H1 (cell line): Measurements from ENCODE around the gene GIMAP4. TPM values are rescaled to one million over a fixed set of nuclear protein-coding genes. Genes with fewer than 3 reads are reported as not detected.
"Not testable (repeated sequence)": the region's sequence is repeated elsewhere in the genome, so short reads cannot be mapped to it uniquely, and the experiment has no call there.

Source experiments
- CTCF ChIA-PET: fragments of 300-600 bp; sonication (Branson Sonifier 250); formaldehyde crosslinking; loops from one replicate; lab custom pipeline; 2021; ENCODE audit not compliant: partially characterized antibody; lab: Charles Lee
- POLR2A ChIA-PET: fragments of 300-600 bp; sonication (Branson Sonifier 250); formaldehyde crosslinking; loops from one replicate; lab custom pipeline; 2021; ENCODE audit warnings: inconsistent platforms; ENCODE audit not compliant: partially characterized antibody; lab: Charles Lee
- DNase-seq, 2 experiments: peaks; one replicate each; pipeline versions ENCODE4 v3.0.0 to v3.0.0-alpha.2; 2010 to 2022; ENCODE audit warnings: low spot score in 2 of 2, low read depth in 1 of 2, mixed read lengths in 1 of 2
- FAIRE-seq: peaks from 2 replicates; lab custom pipeline; 2011; peaks lifted over from hg19 to GRCh38; lab: Jason Lieb, UNC
- H2AFZ ChIP-seq: 2 replicates; pipeline ENCODE4 v1.8.1; 2012; ENCODE audit warnings: low read length, inconsistent platforms
- H2AK5ac ChIP-seq: 2 replicates; pipeline ENCODE4 v1.6.1; 2013; ENCODE audit warnings: low read depth, low read length
- H2BK120ac ChIP-seq: replicated peaks from 2 replicates; pipeline ENCODE3; 2013; ENCODE audit warnings: low read depth, low read length, inconsistent platforms
- H2BK12ac ChIP-seq: 2 replicates; pipeline ENCODE4 v1.6.1; 2013; ENCODE audit warnings: low read depth, low read length
- H2BK15ac ChIP-seq: 2 replicates; pipeline ENCODE4 v1.6.1; 2013; ENCODE audit warnings: low read length
- H2BK20ac ChIP-seq: 2 replicates; pipeline ENCODE4 v1.6.1; 2013; ENCODE audit warnings: low read length
- H2BK5ac ChIP-seq: 2 replicates; pipeline ENCODE4 v1.6.1; 2013; ENCODE audit warnings: low read depth, low read length
- H3K14ac ChIP-seq: 2 replicates; pipeline ENCODE4 v1.6.1; 2013; ENCODE audit warnings: inconsistent platforms; ENCODE audit not compliant: insufficient read length
- H3K18ac ChIP-seq: 2 replicates; pipeline ENCODE4 v1.6.1; 2013; ENCODE audit warnings: low read length; ENCODE audit errors: extremely low read depth
- H3K23ac ChIP-seq: 2 replicates; pipeline ENCODE4 v1.6.1; 2013; ENCODE audit warnings: inconsistent platforms; ENCODE audit not compliant: insufficient read length
- H3K23me2 ChIP-seq: 2 replicates; pipeline ENCODE4 v1.6.1; 2013; ENCODE audit warnings: low read depth, low read length
- H3K27ac ChIP-seq: 2 replicates; pipeline ENCODE4 v1.6.1; 2011; ENCODE audit warnings: low read depth, low read length, inconsistent platforms
- H3K27me3 ChIP-seq, 4 experiments: replicated peaks in 1 of 4; 1 replicate in 1 of 4; 2 replicates in 3 of 4; pipeline versions ENCODE4 v1.6.1 to v1.8.1; 2011 to 2013; ENCODE audit warnings: low read length in 3 of 4, mild to moderate bottlenecking in 3 of 4, inconsistent platforms in 2 of 4, mixed read lengths in 2 of 4, moderate library complexity in 1 of 4; ENCODE audit not compliant: control insufficient read depth in 3 of 4, insufficient read depth in 3 of 4; ENCODE audit errors: extremely low read depth in 1 of 4
- H3K36me3 ChIP-seq, 4 experiments: 2 replicates each; pipeline versions ENCODE4 v1.6.1 to v1.8.1; 2011 to 2013; ENCODE audit warnings: mild to moderate bottlenecking in 4 of 4, low read length in 3 of 4, moderate library complexity in 2 of 4, control low read depth in 1 of 4, inconsistent platforms in 1 of 4; ENCODE audit not compliant: insufficient read depth in 4 of 4, control insufficient read depth in 2 of 4
- H3K4ac ChIP-seq: replicated peaks from 2 replicates; pipeline ENCODE3; 2013; ENCODE audit warnings: low read length, low read depth, mixed read lengths, inconsistent platforms; ENCODE audit not compliant: insufficient read length
- H3K4me1 ChIP-seq, 4 experiments: replicated peaks in 1 of 4; 1 replicate in 1 of 4; 2 replicates in 3 of 4; pipeline versions ENCODE4 v1.6.1 to v1.8.1; 2011 to 2013; ENCODE audit warnings: low read length in 3 of 4, inconsistent platforms in 2 of 4, mixed read lengths in 1 of 4; ENCODE audit not compliant: insufficient read depth in 4 of 4, control insufficient read depth in 3 of 4
- H3K4me2 ChIP-seq, 2 experiments: 2 replicates each; pipeline versions ENCODE4 v1.6.1 to v1.8.1; 2011 to 2013; ENCODE audit warnings: low read depth in 2 of 2, low read length in 2 of 2, control low read depth in 1 of 2, inconsistent platforms in 1 of 2, mild to moderate bottlenecking in 1 of 2; ENCODE audit not compliant: insufficient read depth in 1 of 2
- H3K4me3 ChIP-seq, 4 experiments: fragments of 200-600, 300-600 bp in 1 of 4; sonication (generic), shearing (Covaris generic), sonication (Bioruptor Twin) in 1 of 4; 2 replicates each; pipeline versions ENCODE4 v1.5.1 to v1.8.1; 2011 to 2016; ENCODE audit warnings: low read length in 4 of 4, low read depth in 3 of 4, control low read depth in 2 of 4, inconsistent platforms in 2 of 4, mild to moderate bottlenecking in 2 of 4, mixed read lengths in 1 of 4, moderate library complexity in 1 of 4; ENCODE audit not compliant: insufficient read depth in 2 of 4; ENCODE audit errors: extremely low read depth in 1 of 4
- H3K56ac ChIP-seq: replicated peaks from 2 replicates; pipeline ENCODE3; 2013; ENCODE audit warnings: low read depth, mild to moderate bottlenecking, mixed read lengths, low read length, inconsistent platforms; ENCODE audit not compliant: insufficient read length
- H3K79me1 ChIP-seq: 2 replicates; pipeline ENCODE4 v1.6.1; 2013; ENCODE audit warnings: low read depth, low read length, control low read depth
- H3K79me2 ChIP-seq, 2 experiments: 2 replicates each; pipeline versions ENCODE4 v1.6.1 to v1.8.1; 2012 to 2013; ENCODE audit warnings: low read length in 2 of 2, mild to moderate bottlenecking in 2 of 2, inconsistent platforms in 1 of 2; ENCODE audit not compliant: insufficient read depth in 2 of 2, control insufficient read depth in 1 of 2
- H3K9ac ChIP-seq, 4 experiments: replicated peaks in 1 of 4; 1 replicate in 1 of 4; 2 replicates in 3 of 4; pipeline versions ENCODE4 v1.6.1 to v1.8.1; 2011 to 2013; ENCODE audit warnings: low read depth in 3 of 4, low read length in 3 of 4, control low read depth in 2 of 4, mild to moderate bottlenecking in 2 of 4, moderate library complexity in 2 of 4, inconsistent platforms in 1 of 4; ENCODE audit errors: extremely low read depth in 1 of 4
- H3K9me3 ChIP-seq, 2 experiments: 2 replicates each; pipeline versions ENCODE4 v1.6.1 to v1.8.1; 2012 to 2013; ENCODE audit warnings: mild to moderate bottlenecking in 2 of 2, moderate library complexity in 2 of 2, control low read depth in 1 of 2, inconsistent platforms in 1 of 2, low read depth in 1 of 2, low read length in 1 of 2, mixed read lengths in 1 of 2; ENCODE audit not compliant: insufficient read depth in 2 of 2
- H4K20me1 ChIP-seq, 2 experiments: replicated peaks in 1 of 2; 2 replicates each; pipeline versions ENCODE3 to v1.8.1; 2011 to 2013; ENCODE audit warnings: inconsistent platforms in 2 of 2, low read length in 2 of 2, mild to moderate bottlenecking in 1 of 2; ENCODE audit not compliant: insufficient read depth in 2 of 2, control insufficient read depth in 1 of 2
- H4K5ac ChIP-seq: 2 replicates; pipeline ENCODE4 v1.6.1; 2013; ENCODE audit warnings: low read length, low read depth, mixed read lengths, inconsistent platforms; ENCODE audit not compliant: insufficient read length
- H4K8ac ChIP-seq: 2 replicates; pipeline ENCODE4 v1.8.0; 2013; ENCODE audit warnings: mild to moderate bottlenecking, moderate library complexity, low read length, inconsistent platforms; ENCODE audit not compliant: insufficient read depth; ENCODE audit errors: extremely low read depth
- H4K91ac ChIP-seq: replicated peaks from 2 replicates; pipeline ENCODE3; 2013; ENCODE audit warnings: low read length, mixed read lengths, inconsistent platforms; ENCODE audit not compliant: insufficient read length
- WGBS, 2 experiments: shearing (Covaris generic) in 1 of 2; methylation state at CpG; one replicate each; pipeline versions ENCODE4 v1.1.6 to v1.1.7; 2013 to 2015; ENCODE audit warnings: low lambda C conversion rate in 2 of 2, mixed read lengths in 2 of 2, inconsistent platforms in 1 of 2, low coverage in 1 of 2, missing lambda C conversion rate in 1 of 2; ENCODE audit not compliant: insufficient replicate concordance in 2 of 2, insufficient coverage in 1 of 2, insufficient read length in 1 of 2; ENCODE audit errors: extremely low coverage in 1 of 2, missing lambda C conversion rate in 1 of 2; 5-methylcytosine and 5-hydroxymethylcytosine counted together
- polyA plus RNA-seq, 7 experiments: library from polyadenylated mRNA; depleted of rRNA in 3 of 7; stranded (reverse) in 5 of 7; unstranded in 2 of 7; fragments of >200 nt in 5 of 7; fragments of 200-250 nt in 2 of 7; gene quantifications; 1 replicate in 5 of 7; 2 replicates in 1 of 7; 4 replicates in 1 of 7; pipeline versions ENCODE4 v1.2.1 to v1.2.3, GENCODE V29; 2011 to 2013; ENCODE audit warnings: missing spikeins in 2 of 7, mixed read lengths in 2 of 7
- total RNA-seq: library from RNA; stranded (reverse); fragmentation: NEBNext Ultra II Directional; extraction: Animal tissue kit (Norgen Biotek cat#: 25700); gene quantifications from 2 replicates; pipeline ENCODE4 v1.2.1, GENCODE V29; 2021

Gene GIMAP4
- total and polyA plus RNA-seq, 2 of the 8 experiments (the other 6 are each of a cell fraction or from before 2014, with no cell fraction given), result 0.20 to 0.22 TPM

DNA sequence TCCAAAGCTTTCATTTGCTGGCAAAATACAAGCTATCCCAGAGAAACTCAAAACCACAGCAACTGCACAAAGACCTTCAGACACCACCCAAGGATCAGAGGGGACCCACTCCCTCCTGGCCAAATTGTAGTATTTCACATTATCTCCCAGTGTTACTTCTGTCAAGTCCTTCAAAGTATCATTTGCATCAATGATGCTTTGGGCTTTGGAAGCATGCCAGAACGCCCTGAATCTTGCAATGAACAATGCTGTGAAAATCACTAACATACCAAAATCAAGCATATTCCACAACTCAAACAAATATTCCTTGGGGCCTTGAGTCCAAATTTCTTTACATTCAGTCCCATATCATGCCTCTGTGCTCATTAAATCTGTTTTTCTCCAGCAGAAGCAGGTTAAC, 47.2 kb downstream of the GIMAP4 start:
- H3K9ac ChIP-seq, H4K20me1 ChIP-seq, H3K4me1 ChIP-seq, H3K9me3 ChIP-seq, H3K4ac ChIP-seq, H2BK5ac ChIP-seq, H3K27ac ChIP-seq, H3K14ac ChIP-seq, H4K5ac ChIP-seq, H2BK12ac ChIP-seq, H3K23me2 ChIP-seq, FAIRE-seq, H2BK20ac ChIP-seq, H3K79me1 ChIP-seq, H4K91ac ChIP-seq, DNase-seq, H3K79me2 ChIP-seq, H2BK120ac ChIP-seq, POLR2A ChIA-PET, H3K36me3 ChIP-seq, H4K8ac ChIP-seq, H3K27me3 ChIP-seq, H2AFZ ChIP-seq, H3K56ac ChIP-seq, H3K4me2 ChIP-seq, H3K23ac ChIP-seq, H2AK5ac ChIP-seq, H3K4me3 ChIP-seq, H2BK15ac ChIP-seq, H3K18ac ChIP-seq: not testable (repeated sequence)
- CTCF ChIA-PET, result interaction anchor here (0.6 to 1.1 kb wide), 2 partner anchors 78 to 90 kb away, joined by 3 read pairs; no protein-coding TSS in a partner anchor
- WGBS, 2 experiments, result 100% methylated on average over 1 of the region's 1 CpG; no CpG with 5 or more reads in 1 of the 2 experiments

DNA sequence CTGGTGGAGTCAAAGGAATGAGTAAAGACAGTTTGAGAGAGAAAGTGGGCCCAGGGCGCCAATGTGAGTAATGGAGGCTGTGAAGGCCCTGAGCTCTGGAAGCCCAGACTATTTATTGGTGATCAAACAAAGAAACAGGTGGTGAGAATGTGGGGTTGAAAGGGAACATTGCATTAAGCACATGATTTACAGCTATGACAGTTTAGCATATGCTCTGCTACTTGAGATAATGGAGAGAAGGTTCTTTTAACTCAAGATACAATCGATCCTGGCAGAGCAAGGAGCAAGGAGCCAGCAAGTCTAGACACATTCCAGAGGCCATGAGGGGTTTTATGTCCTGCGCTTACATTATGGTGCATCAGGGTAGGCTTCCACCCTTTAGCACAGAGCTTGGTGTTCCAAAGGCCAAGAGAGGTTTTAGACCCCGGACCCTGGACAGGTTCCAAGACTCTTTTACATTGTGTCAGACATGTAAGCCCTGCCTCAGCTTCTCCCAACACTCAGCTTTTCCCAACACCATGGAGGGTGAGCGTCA, 48.1 kb downstream of the GIMAP4 start:
- H3K9ac ChIP-seq, H3K4me3 ChIP-seq, H2BK5ac ChIP-seq, H2AK5ac ChIP-seq, H3K79me2 ChIP-seq, H3K23me2 ChIP-seq, H4K20me1 ChIP-seq, H3K79me1 ChIP-seq, H2BK12ac ChIP-seq, H3K36me3 ChIP-seq, H2BK15ac ChIP-seq, H3K4ac ChIP-seq, H2AFZ ChIP-seq, H3K4me2 ChIP-seq, H2BK20ac ChIP-seq, H3K18ac ChIP-seq, H3K9me3 ChIP-seq, H2BK120ac ChIP-seq, H4K91ac ChIP-seq, H4K5ac ChIP-seq, H3K23ac ChIP-seq, DNase-seq, H3K56ac ChIP-seq, H4K8ac ChIP-seq, H3K27me3 ChIP-seq, H3K27ac ChIP-seq, H3K4me1 ChIP-seq, POLR2A ChIA-PET, FAIRE-seq, H3K14ac ChIP-seq: not testable (repeated sequence)
- WGBS, 2 experiments, result 96% methylated on average over 5 of the region's 5 CpGs; no CpG with 5 or more reads in 1 of the 2 experiments
- CTCF ChIA-PET, result interaction anchor here (1.3 kb wide), 1 partner anchor 77 kb away, joined by 3 read pairs; no protein-coding TSS in a partner anchor
